SK-N-SH (cell line): Measurements from ENCODE around the gene SCO2. TPM values are rescaled to one million over a fixed set of nuclear protein-coding genes. Genes with fewer than 3 reads are reported as not detected.

ENCODE experiments used
- CTCF ChIA-PET: fragments of 300-600, 350-600 bp; formaldehyde crosslinking; extraction: SDS; loops from one replicate; lab custom pipeline; 2021; lab: Yijun Ruan, JAX
- POLR2A ChIA-PET: fragments of 350-600 bp; sonication (Branson Sonifier 250); formaldehyde crosslinking; extraction: SDS; loops from one replicate; lab custom pipeline; 2020; ENCODE audit warnings: antibody characterized with exemption, inconsistent platforms; lab: Yijun Ruan, JAX
- DNase-seq: peaks from one replicate; pipeline ENCODE4 v3.0.0; 2012
- H2AFZ ChIP-seq: fragments of 200-600 bp; sonication (generic); 2 replicates; pipeline ENCODE4 v1.8.1; 2016; ENCODE audit warnings: antibody characterized with exemption, mild to moderate bottlenecking, low read depth
- H3F3A ChIP-seq: fragments of 200-600 bp; sonication (generic); replicated peaks from 2 replicates; pipeline ENCODE3; 2016; ENCODE audit warnings: antibody characterized with exemption, mild to moderate bottlenecking; ENCODE audit not compliant: insufficient read depth
- H3K27ac ChIP-seq, 2 experiments: fragments of 200-500 bp in 1 of 2; fragments of 200-600 bp in 1 of 2; sonication (Bioruptor generic) in 1 of 2; sonication (generic), shearing (Covaris generic) in 1 of 2; 2 replicates each; pipeline versions ENCODE4 v1.5.1 to v1.6.1; 2014 to 2016; ENCODE audit warnings: low read depth in 2 of 2, inconsistent platforms in 1 of 2, low read length in 1 of 2, mild to moderate bottlenecking in 1 of 2, mixed read lengths in 1 of 2
- H3K27me3 ChIP-seq: fragments of 200-600 bp; sonication (generic), shearing (Covaris generic); 2 replicates; pipeline ENCODE4 v1.6.1; 2016; ENCODE audit warnings: mixed run types; ENCODE audit not compliant: insufficient read depth
- H3K36me3 ChIP-seq, 2 experiments: fragments of 200-500 bp in 1 of 2; fragments of 200-600 bp in 1 of 2; sonication (Bioruptor generic) in 1 of 2; sonication (generic) in 1 of 2; replicated peaks in 1 of 2; 2 replicates each; pipeline versions ENCODE3 to v1.5.1; 2014 to 2016; ENCODE audit warnings: low read length in 1 of 2, mild to moderate bottlenecking in 1 of 2; ENCODE audit not compliant: insufficient read depth in 2 of 2, control insufficient read depth in 1 of 2
- H3K4me1 ChIP-seq, 2 experiments: fragments of 200-500 bp in 1 of 2; fragments of 200-600 bp in 1 of 2; sonication (Bioruptor generic) in 1 of 2; sonication (generic), shearing (Covaris generic) in 1 of 2; 2 replicates each; pipeline versions ENCODE4 v1.5.1 to v1.6.1; 2014 to 2016; ENCODE audit warnings: low read depth in 1 of 2, low read length in 1 of 2, mixed run types in 1 of 2; ENCODE audit not compliant: insufficient read depth in 2 of 2, control insufficient read depth in 1 of 2
- H3K4me2 ChIP-seq: fragments of 200-600 bp; sonication (generic), shearing (Covaris generic); 2 replicates; pipeline ENCODE4 v1.6.1; 2017; ENCODE audit warnings: mixed run types
- H3K4me3 ChIP-seq, 2 experiments: fragments of 200-500 bp in 1 of 2; fragments of 200-600 bp in 1 of 2; sonication (Bioruptor generic) in 1 of 2; sonication (generic), shearing (Covaris generic) in 1 of 2; 2 replicates each; pipeline versions ENCODE4 v1.5.1 to v1.8.1; 2014 to 2016; ENCODE audit warnings: low read depth in 2 of 2, inconsistent platforms in 1 of 2, low read length in 1 of 2, mild to moderate bottlenecking in 1 of 2, mixed read lengths in 1 of 2, moderate library complexity in 1 of 2
- H3K79me2 ChIP-seq: fragments of 200-600 bp; sonication (generic); 2 replicates; pipeline ENCODE4 v1.8.1; 2017; ENCODE audit warnings: mild to moderate bottlenecking; ENCODE audit not compliant: insufficient read depth
- H3K9ac ChIP-seq: fragments of 200-600 bp; sonication (generic); 2 replicates; pipeline ENCODE4 v1.6.1; 2017; ENCODE audit warnings: mixed run types
- H3K9me2 ChIP-seq: fragments of 200-600 bp; sonication (generic); 2 replicates; pipeline ENCODE4 v1.6.1; 2017; ENCODE audit warnings: mixed run types
- H3K9me3 ChIP-seq: fragments of 200-600 bp; sonication (generic); 2 replicates; pipeline ENCODE4 v1.6.1; 2017; ENCODE audit warnings: mixed run types, mild to moderate bottlenecking, moderate library complexity
- H4K20me1 ChIP-seq: fragments of 200-600 bp; sonication (generic); 2 replicates; pipeline ENCODE4 v1.6.1; 2017; ENCODE audit warnings: mild to moderate bottlenecking, mixed run types; ENCODE audit not compliant: insufficient read depth
- CHD2 ChIP-seq: fragments of 150-350 bp; IDR thresholded peaks from 2 replicates; pipeline ENCODE4 v1.6.1; 2018; ENCODE audit warnings: low read length; ENCODE audit not compliant: partially characterized antibody
- FOSL2 ChIP-seq: IDR thresholded peaks from 2 replicates; pipeline ENCODE4 v1.4.0; 2012; ENCODE audit warnings: low read depth, mild to moderate bottlenecking, moderate library complexity, borderline replicate concordance
- FOXJ3 ChIP-seq: sonication (generic); formaldehyde crosslinking; IDR thresholded peaks from 2 replicates; pipeline ENCODE4 v1.5.1; 2020; ENCODE audit warnings: mild to moderate bottlenecking, missing genetic modification reagents
- FOXM1 ChIP-seq: IDR thresholded peaks from 2 replicates; pipeline ENCODE4 v1.4.0; 2012; ENCODE audit warnings: low read depth, mild to moderate bottlenecking
- GABPA ChIP-seq: IDR thresholded peaks from 2 replicates; pipeline ENCODE4 v1.4.0; 2012; ENCODE audit warnings: low read depth, mild to moderate bottlenecking
- GATA2 ChIP-seq: sonication (generic); formaldehyde crosslinking; IDR thresholded peaks from 2 replicates; pipeline ENCODE4 v1.5.0; 2020; ENCODE audit warnings: mild to moderate bottlenecking, missing genetic modification reagents
- JUND ChIP-seq: IDR thresholded peaks from 2 replicates; pipeline ENCODE4 v1.4.0; 2012
- MXI1 ChIP-seq: IDR thresholded peaks from 2 replicates; pipeline ENCODE4 v1.6.1; 2012; ENCODE audit warnings: mild to moderate bottlenecking, low read depth, low read length, improper control_type of control experiment
- NFIC ChIP-seq: IDR thresholded peaks from 2 replicates; pipeline ENCODE4 v1.4.0; 2012; ENCODE audit warnings: borderline replicate concordance
- POLR2AphosphoS5 ChIP-seq: IDR thresholded peaks from 2 replicates; pipeline ENCODE4 v1.6.1; 2012; ENCODE audit warnings: low read depth, low read length
- RAD21 ChIP-seq: IDR thresholded peaks from 2 replicates; pipeline ENCODE4 v1.6.1; 2012; ENCODE audit warnings: mild to moderate bottlenecking, low read length
- RCOR1 ChIP-seq: fragments of 150-350 bp; IDR thresholded peaks from 2 replicates; pipeline ENCODE4 v1.6.1; 2017; ENCODE audit warnings: antibody characterized with exemption, low read length
- RFX5 ChIP-seq: IDR thresholded peaks from 2 replicates; pipeline ENCODE4 v1.6.1; 2012; ENCODE audit warnings: mild to moderate bottlenecking, improper control_type of control experiment, low read length
- TAF1 ChIP-seq: IDR thresholded peaks from 2 replicates; pipeline ENCODE4 v1.6.1; 2012; ENCODE audit warnings: low read depth, mild to moderate bottlenecking, low read length, moderate library complexity, borderline replicate concordance
- TCF12 ChIP-seq: IDR thresholded peaks from 2 replicates; pipeline ENCODE4 v1.4.0; 2012
- USF1 ChIP-seq: IDR thresholded peaks from 2 replicates; pipeline ENCODE4 v1.4.0; 2012; ENCODE audit warnings: low read depth, borderline replicate concordance
- YY1 ChIP-seq: IDR thresholded peaks from 2 replicates; pipeline ENCODE4 v1.4.0; 2012; ENCODE audit warnings: low read depth, mild to moderate bottlenecking
- WGBS: methylation state at CpG from one replicate; pipeline ENCODE4 v1.1.6; 2017; ENCODE audit warnings: low lambda C conversion rate; 5-methylcytosine and 5-hydroxymethylcytosine counted together
- polyA plus RNA-seq, 3 experiments: library from polyadenylated mRNA; depleted of rRNA; stranded (reverse); fragments of >200 nt; gene quantifications; 2 replicates each; pipeline ENCODE4 v1.2.3, GENCODE V29; 2012
- TF ChIP-seq, protein P1 (sequence below): IDR thresholded peaks from 2 replicates; pipeline ENCODE4 v1.4.0; 2012; ENCODE audit warnings: low read depth, borderline replicate concordance
- TF ChIP-seq, protein P2 (sequence below): fragments of 150-350 bp; IDR thresholded peaks from 2 replicates; pipeline ENCODE4 v1.6.1; 2016; ENCODE audit warnings: mild to moderate bottlenecking, low read depth, low read length
- TF ChIP-seq, protein P3 (sequence below): IDR thresholded peaks from 2 replicates; pipeline ENCODE4 v1.6.1; 2012; ENCODE audit warnings: mild to moderate bottlenecking, low read depth, low read length, moderate library complexity

The SCO2 gene
- polyA plus RNA-seq, 1 of the 3 experiments (the other 2 are of a cell fraction), result 4.0 TPM

DNA sequence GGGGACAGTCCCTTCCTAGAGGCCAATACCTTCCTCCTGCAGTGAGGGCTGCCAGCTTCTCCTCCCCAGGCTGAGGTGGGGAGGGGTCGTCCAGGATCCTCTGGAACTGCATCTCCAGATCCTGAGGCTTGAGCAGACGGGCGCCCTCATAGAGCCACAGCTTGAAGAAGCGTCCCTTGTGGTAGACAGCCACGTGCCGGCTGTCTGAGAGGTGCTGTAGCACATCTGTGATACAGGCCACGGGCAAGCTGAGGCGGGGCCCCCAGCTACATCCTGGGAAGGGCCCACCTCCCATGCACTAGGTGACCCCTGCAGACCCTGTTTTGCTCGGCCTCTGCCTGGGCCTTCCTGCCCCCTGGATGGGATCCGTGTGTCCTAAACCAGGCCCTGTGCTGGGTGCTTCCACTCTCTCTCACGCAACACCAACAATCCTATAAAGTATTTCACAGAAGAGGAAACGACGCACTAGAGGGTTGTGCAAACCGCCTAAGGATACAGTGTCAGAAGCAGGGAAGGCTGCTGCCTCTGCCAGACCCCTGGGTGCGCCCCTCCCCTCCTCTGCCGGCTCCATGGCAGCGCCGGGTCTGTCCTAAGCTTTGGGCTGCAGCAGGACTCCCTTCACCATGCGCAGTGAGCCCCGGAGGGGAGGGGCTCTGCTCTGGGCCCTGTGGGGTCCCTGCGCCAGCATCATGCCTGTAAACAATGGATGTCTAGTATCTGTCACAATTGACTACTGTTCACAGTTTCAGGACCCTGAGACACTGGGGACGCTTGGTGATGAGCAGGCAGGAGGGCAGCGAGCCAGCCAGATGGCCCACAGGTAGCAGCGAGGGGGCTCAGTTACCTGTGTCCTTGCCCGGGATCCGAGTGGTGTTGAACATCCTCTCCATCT, 48.3 kb upstream of the SCO2 start:
- no peaks in the 10 kb centered on the region for H3K79me2 ChIP-seq
- POLR2A ChIA-PET, result interaction anchor here (0.6 kb wide), 1 partner anchor 43 kb away, joined by 3 read pairs; no protein-coding TSS in a partner anchor
- H3K36me3 ChIP-seq, result peaks cover 0 to 72% of the 10 kb centered on the region in 2 experiments
- H3K9ac ChIP-seq, result no peak overlapping the region
- H3K4me2 ChIP-seq, result no peak overlapping the region
- TF ChIP-seq, protein P1, sequence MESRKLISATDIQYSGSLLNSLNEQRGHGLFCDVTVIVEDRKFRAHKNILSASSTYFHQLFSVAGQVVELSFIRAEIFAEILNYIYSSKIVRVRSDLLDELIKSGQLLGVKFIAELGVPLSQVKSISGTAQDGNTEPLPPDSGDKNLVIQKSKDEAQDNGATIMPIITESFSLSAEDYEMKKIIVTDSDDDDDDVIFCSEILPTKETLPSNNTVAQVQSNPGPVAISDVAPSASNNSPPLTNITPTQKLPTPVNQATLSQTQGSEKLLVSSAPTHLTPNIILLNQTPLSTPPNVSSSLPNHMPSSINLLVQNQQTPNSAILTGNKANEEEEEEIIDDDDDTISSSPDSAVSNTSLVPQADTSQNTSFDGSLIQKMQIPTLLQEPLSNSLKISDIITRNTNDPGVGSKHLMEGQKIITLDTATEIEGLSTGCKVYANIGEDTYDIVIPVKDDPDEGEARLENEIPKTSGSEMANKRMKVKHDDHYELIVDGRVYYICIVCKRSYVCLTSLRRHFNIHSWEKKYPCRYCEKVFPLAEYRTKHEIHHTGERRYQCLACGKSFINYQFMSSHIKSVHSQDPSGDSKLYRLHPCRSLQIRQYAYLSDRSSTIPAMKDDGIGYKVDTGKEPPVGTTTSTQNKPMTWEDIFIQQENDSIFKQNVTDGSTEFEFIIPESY, result no peak
- TF ChIP-seq USF1 (no peak), MXI1 (no peak), FOSL2 (no peak), POLR2AphosphoS5 (no peak), NFIC (no peak), YY1 (no peak), GATA2 (CRISPR knock-in tag) (no peak), JUND (no peak), RCOR1 (no peak)
- H3F3A ChIP-seq, result no peaks in the 10 kb centered on the region
- no peaks in the 10 kb centered on the region for H3K9me2 ChIP-seq
- WGBS, result 92% methylated on average over 5 of the region's 26 CpGs
- H3K9me3 ChIP-seq, result no peaks in the 10 kb centered on the region
- H2AFZ ChIP-seq, result no peak overlapping the region
- H3K27me3 ChIP-seq, result no peaks in the 10 kb centered on the region
- no peaks in the 10 kb centered on the region for H3K4me1 ChIP-seq
- CTCF ChIA-PET, result interaction anchor here (1.2 to 9.0 kb wide), 4 partner anchors 9 to 48 kb away, joined by 3 to 73 read pairs (median 22); partner anchors contain the start of genes SCO2 and SYCE3
- no peak overlapping the region for H3K27ac ChIP-seq
- no peak overlapping the region for H3K4me3 ChIP-seq
- no peak for DNase-seq
- H4K20me1 ChIP-seq, result no peaks in the 10 kb centered on the region

DNA sequence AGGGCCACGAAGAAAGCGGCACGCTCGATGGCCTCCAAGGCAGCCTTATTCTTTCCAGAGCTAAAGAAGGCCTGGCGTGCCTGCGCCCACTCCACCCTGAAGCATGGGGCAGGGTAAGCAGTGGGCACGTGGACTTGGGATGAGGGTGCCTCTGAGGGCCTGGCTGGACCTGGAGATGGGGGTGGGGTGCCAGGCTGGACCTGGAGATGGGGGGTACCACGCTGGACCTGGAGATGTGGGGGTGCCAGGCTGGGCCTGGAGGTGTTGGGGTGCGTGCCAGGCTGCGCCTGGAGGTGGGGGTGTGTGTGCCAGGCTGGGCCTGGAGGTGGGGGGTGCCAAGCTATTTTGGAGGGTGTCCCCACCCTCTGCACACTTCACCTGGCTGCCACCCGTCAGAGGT, 47.6 kb upstream of the SCO2 start:
- H3K79me2 ChIP-seq, result no peaks in the 10 kb centered on the region
- H3K27ac ChIP-seq, result no peak overlapping the region
- H3K4me3 ChIP-seq, result no peak overlapping the region
- no peak overlapping the region for H3K4me2 ChIP-seq
- no peaks in the 10 kb centered on the region for H3K9me3 ChIP-seq
- no peaks in the 10 kb centered on the region for H3K27me3 ChIP-seq
- 100% methylated on average over 1 of the region's 11 CpGs for whole genome bisulfite sequencing
- no peaks in the 10 kb centered on the region for H3F3A ChIP-seq
- H3K9me2 ChIP-seq, result no peaks in the 10 kb centered on the region
- no peaks in the 10 kb centered on the region for H4K20me1 ChIP-seq
- H3K9ac ChIP-seq, result no peak overlapping the region
- POLR2A ChIA-PET, result interaction anchor here (0.6 kb wide), 1 partner anchor 43 kb away, joined by 3 read pairs; no protein-coding TSS in a partner anchor
- no peaks in the 10 kb centered on the region for H3K4me1 ChIP-seq
- no peak overlapping the region for H2AFZ ChIP-seq
- H3K36me3 ChIP-seq, result peaks cover 0 to 69% of the 10 kb centered on the region in 2 experiments
- CTCF ChIA-PET, result interaction anchor here (0.7 to 3.2 kb wide), 4 partner anchors 9 to 48 kb away, joined by 3 to 28 read pairs (median 4); partner anchors contain the start of genes CHKB, SCO2 and SYCE3
- no peak for DNase-seq
- TF ChIP-seq CHD2, result no peak
- TF ChIP-seq FOXJ3 (CRISPR knock-in tag), result no peak
- TF ChIP-seq RAD21, result no peak
- TF ChIP-seq FOXM1, result no peak
- TF ChIP-seq TAF1, result no peak
- no peak for TF ChIP-seq RFX5
- no peak for TF ChIP-seq TCF12
- TF ChIP-seq, protein P2, sequence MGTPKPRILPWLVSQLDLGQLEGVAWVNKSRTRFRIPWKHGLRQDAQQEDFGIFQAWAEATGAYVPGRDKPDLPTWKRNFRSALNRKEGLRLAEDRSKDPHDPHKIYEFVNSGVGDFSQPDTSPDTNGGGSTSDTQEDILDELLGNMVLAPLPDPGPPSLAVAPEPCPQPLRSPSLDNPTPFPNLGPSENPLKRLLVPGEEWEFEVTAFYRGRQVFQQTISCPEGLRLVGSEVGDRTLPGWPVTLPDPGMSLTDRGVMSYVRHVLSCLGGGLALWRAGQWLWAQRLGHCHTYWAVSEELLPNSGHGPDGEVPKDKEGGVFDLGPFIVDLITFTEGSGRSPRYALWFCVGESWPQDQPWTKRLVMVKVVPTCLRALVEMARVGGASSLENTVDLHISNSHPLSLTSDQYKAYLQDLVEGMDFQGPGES, result no peak
- no peak for TF ChIP-seq GABPA
- TF ChIP-seq, protein P3, sequence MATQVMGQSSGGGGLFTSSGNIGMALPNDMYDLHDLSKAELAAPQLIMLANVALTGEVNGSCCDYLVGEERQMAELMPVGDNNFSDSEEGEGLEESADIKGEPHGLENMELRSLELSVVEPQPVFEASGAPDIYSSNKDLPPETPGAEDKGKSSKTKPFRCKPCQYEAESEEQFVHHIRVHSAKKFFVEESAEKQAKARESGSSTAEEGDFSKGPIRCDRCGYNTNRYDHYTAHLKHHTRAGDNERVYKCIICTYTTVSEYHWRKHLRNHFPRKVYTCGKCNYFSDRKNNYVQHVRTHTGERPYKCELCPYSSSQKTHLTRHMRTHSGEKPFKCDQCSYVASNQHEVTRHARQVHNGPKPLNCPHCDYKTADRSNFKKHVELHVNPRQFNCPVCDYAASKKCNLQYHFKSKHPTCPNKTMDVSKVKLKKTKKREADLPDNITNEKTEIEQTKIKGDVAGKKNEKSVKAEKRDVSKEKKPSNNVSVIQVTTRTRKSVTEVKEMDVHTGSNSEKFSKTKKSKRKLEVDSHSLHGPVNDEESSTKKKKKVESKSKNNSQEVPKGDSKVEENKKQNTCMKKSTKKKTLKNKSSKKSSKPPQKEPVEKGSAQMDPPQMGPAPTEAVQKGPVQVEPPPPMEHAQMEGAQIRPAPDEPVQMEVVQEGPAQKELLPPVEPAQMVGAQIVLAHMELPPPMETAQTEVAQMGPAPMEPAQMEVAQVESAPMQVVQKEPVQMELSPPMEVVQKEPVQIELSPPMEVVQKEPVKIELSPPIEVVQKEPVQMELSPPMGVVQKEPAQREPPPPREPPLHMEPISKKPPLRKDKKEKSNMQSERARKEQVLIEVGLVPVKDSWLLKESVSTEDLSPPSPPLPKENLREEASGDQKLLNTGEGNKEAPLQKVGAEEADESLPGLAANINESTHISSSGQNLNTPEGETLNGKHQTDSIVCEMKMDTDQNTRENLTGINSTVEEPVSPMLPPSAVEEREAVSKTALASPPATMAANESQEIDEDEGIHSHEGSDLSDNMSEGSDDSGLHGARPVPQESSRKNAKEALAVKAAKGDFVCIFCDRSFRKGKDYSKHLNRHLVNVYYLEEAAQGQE, result no peak
